Testis (tissue), 3 donors: ENCODE data around the gene TRAPPC10. TPM values are rescaled to one million over a fixed set of nuclear protein-coding genes. Genes with fewer than 3 reads are reported as not detected.

Source experiments
- DNase-seq: peaks from one replicate; pipeline ENCODE4 v3.0.0-alpha.2; 2019
- H3K27ac ChIP-seq, 2 donors: fragments of 200-600 bp; sonication (generic); one replicate each; pipeline ENCODE4 v1.5.1; 2019
- H3K27me3 ChIP-seq: fragments of 200-600 bp; sonication (generic); one replicate; pipeline ENCODE4 v1.5.1; 2019
- H3K36me3 ChIP-seq: fragments of 200-600 bp; sonication (generic); one replicate; pipeline ENCODE4 v1.5.1; 2017; ENCODE audit warnings: low read depth; ENCODE audit errors: missing control alignments
- H3K4me1 ChIP-seq: fragments of 200-600 bp; sonication (generic); one replicate; pipeline ENCODE4 v1.5.1; 2019
- H3K4me3 ChIP-seq, 2 donors: fragments of 200-600 bp; sonication (generic); one replicate each; pipeline ENCODE4 v1.5.1; 2017 to 2019
- H3K9me3 ChIP-seq: fragments of 200-600 bp; sonication (generic); one replicate; pipeline ENCODE4 v1.5.1; 2017
- POLR2A ChIP-seq: fragments of 450-650 bp; IDR thresholded peaks from one replicate; pipeline ENCODE4 v1.6.1; 2017; ENCODE audit warnings: antibody characterized with exemption, mild to moderate bottlenecking, moderate library complexity
- WGBS, 2 donors: methylation state at CpG; one replicate each; pipeline ENCODE4 v1.1.5; 2018; 5-methylcytosine and 5-hydroxymethylcytosine counted together
- intact Hi-C: fragments of 100-400 bp; cut with DNase I; formaldehyde crosslinking; loops from one replicate; pipeline ENCODE4 v1.15.1; 2023; ENCODE audit warnings: low total_unique reads
- polyA plus RNA-seq: library from polyadenylated mRNA; stranded (reverse); fragments of 350-450 nt; fragmentation: Illumina TruSeq; extraction: RNeasy Lipid Tissue Mini Kit (QIAGEN cat#74804); gene quantifications from one replicate; pipeline ENCODE4 v1.2.3, GENCODE V29; 2014; ENCODE audit warnings: low read depth, low replicate concordance; ENCODE audit not compliant: insufficient read depth
- total RNA-seq, 2 donors: library from RNA; depleted of rRNA; stranded (reverse); fragments of >200 nt; gene quantifications; one replicate each; pipeline ENCODE4 v1.2.3, GENCODE V29; 2016
- TF ChIP-seq, protein P1 (sequence below), 3 experiments: fragments of 450-650 bp in 2 of 3; fragments of 200-600 bp in 1 of 3; sonication (generic) in 1 of 3; IDR thresholded peaks; one replicate each; pipeline ENCODE4 v1.5.1; 2016 to 2019; ENCODE audit warnings: antibody characterized with exemption in 3 of 3, mild to moderate bottlenecking in 2 of 3, moderate library complexity in 1 of 3

The TRAPPC10 gene
- total and polyA plus RNA-seq, 3 donors from 2014 or later, result 46.4 to 69.8 (median 58.0) TPM

DNA sequence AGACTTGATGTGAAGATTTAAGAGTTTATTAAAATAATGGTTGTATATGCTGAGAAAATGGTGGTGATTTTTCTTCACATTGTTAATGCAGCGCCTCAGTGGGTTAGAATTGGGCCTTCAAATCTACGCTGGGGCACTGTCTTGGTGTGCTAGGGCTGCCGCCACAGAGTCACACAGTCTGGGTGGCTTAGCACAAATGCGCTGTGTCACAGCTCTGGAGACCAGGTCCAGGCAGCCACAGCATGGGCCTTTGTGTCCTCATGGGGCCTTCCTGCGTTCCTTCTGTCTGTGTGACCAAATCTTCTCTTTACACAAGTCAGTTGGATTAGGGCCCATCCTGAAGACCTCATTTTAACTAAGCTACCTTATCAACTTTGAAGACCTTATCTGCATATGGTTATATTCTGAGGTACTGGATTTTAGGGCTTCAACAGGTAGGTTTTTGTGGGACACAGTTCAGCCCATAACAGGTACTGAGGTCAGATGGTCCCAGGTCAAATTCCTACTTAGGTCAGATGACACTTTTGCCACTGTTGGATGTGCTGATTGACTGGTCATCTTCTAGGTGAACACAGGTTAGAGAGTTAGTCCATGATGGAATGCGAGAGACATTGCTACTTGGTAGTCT, 17.5 kb downstream of the TRAPPC10 start:
- DNase-seq, result no peak
- peaks cover 18% of the 10 kb centered on the region for H3K4me1 ChIP-seq
- no peaks in the 10 kb centered on the region for H3K9me3 ChIP-seq
- H3K4me3 ChIP-seq, result no peak overlapping the region
- intact Hi-C loops, result loop anchor here (10.0 kb wide), 1 partner anchor 45 kb away; no protein-coding TSS in a partner anchor
- TF ChIP-seq POLR2A, result no peak
- TF ChIP-seq, protein P1, sequence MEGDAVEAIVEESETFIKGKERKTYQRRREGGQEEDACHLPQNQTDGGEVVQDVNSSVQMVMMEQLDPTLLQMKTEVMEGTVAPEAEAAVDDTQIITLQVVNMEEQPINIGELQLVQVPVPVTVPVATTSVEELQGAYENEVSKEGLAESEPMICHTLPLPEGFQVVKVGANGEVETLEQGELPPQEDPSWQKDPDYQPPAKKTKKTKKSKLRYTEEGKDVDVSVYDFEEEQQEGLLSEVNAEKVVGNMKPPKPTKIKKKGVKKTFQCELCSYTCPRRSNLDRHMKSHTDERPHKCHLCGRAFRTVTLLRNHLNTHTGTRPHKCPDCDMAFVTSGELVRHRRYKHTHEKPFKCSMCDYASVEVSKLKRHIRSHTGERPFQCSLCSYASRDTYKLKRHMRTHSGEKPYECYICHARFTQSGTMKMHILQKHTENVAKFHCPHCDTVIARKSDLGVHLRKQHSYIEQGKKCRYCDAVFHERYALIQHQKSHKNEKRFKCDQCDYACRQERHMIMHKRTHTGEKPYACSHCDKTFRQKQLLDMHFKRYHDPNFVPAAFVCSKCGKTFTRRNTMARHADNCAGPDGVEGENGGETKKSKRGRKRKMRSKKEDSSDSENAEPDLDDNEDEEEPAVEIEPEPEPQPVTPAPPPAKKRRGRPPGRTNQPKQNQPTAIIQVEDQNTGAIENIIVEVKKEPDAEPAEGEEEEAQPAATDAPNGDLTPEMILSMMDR (IDR thresholded peaks at IDR 0.05), result no peak
- no peaks in the 10 kb centered on the region for H3K36me3 ChIP-seq
- H3K27ac ChIP-seq, result no peak overlapping the region
- 97 to 98% methylated on average over 5 to 6 of the region's 6 CpGs for WGBS, 2 donors
- H3K27me3 ChIP-seq, result no peaks in the 10 kb centered on the region

DNA sequence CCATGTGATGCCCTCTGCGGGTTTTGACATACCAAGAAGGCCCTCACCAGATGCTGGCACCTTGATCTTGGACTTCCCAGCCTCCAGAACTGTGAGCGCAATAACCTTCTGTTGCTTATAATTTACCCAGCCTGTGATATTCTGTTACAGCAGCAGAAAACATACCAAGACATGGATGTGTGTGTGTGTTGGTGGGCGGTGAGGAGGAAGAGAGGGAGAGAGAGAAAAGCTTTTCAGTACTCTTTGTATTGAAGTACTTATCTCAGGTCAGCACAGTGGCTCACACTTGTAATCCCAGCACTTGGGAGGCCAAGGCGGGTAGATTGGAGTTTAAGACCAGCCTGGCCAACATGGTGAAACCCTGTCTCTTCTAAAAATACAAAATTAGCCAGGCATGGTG, 23.1 kb downstream of the TRAPPC10 start:
- no peak for TF ChIP-seq POLR2A
- TF ChIP-seq, protein P1 (IDR thresholded peaks at IDR 0.05), result no peak
- H3K27ac ChIP-seq, result no peak overlapping the region
- DNase-seq, result no peak
- 94 to 98% methylated on average over 4 of the region's 4 CpGs for WGBS, 2 donors
- H3K4me1 ChIP-seq, result no peaks in the 10 kb centered on the region
- no peaks in the 10 kb centered on the region for H3K36me3 ChIP-seq
- no peaks in the 10 kb centered on the region for H3K9me3 ChIP-seq
- no peaks in the 10 kb centered on the region for H3K27me3 ChIP-seq
- no peak overlapping the region for H3K4me3 ChIP-seq
- intact Hi-C loops, result no loop called here

DNA sequence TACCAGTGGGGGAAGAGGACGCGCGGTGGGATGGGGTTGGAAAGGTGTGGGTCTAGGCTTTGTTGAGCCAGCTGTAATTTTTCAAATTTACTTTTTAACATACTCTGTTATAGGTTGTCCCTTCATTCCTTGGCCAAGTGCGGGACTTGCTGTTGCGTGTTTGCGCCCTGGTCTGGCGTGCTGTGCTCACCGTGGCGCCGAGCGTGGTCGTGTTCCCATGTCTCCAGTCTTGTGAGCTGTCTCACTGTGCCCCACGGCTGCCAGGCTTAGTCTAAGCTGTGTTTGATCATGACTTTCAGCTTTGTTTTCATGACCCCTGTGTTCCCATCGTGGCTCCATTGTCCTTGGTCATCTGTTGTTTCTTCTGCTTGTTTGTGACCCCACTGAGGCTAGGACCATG, 26.0 kb downstream of the TRAPPC10 start:
- H3K4me3 ChIP-seq, result no peak overlapping the region
- no peaks in the 10 kb centered on the region for H3K9me3 ChIP-seq
- H3K36me3 ChIP-seq, result no peaks in the 10 kb centered on the region
- no peaks in the 10 kb centered on the region for H3K27me3 ChIP-seq
- H3K27ac ChIP-seq, result no peak overlapping the region
- intact Hi-C loops, result no loop called here
- 95 to 96% methylated on average over 12 to 14 of the region's 14 CpGs for WGBS, 2 donors
- DNase-seq, result no peak
- no peaks in the 10 kb centered on the region for H3K4me1 ChIP-seq
- TF ChIP-seq, protein P1 (IDR thresholded peaks at IDR 0.05), result no peak
- TF ChIP-seq POLR2A, result no peak

DNA sequence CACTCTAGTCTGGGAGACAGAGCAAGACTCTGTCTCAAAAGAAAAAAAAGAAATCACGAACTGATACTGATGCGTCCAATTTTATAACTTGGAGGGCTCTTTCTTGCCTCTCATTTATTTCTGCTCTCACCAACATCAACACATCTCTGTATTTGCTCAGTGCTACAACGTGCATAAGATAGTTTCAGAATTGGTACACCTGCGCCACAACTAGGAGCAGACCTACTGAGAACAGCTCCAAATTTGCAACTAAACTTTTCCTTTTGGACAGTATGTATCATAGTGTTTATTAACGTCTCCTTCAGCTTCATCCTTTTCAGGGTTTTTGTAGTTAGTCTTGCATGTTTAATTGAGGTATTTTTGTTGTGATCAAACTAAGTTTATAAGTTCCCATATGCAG, 27.7 kb downstream of the TRAPPC10 start:
- Histone ChIP-seq H3K4me3 (no peak overlapping the region), H3K4me1 (no peaks in the 10 kb centered on the region), H3K27ac (no peak overlapping the region), H3K9me3 (no peaks in the 10 kb centered on the region), H3K36me3 (no peaks in the 10 kb centered on the region), H3K27me3 (no peaks in the 10 kb centered on the region)
- TF ChIP-seq POLR2A, result no peak
- TF ChIP-seq, protein P1 (IDR thresholded peaks at IDR 0.05), result no peak
- intact Hi-C loops, result no loop called here
- WGBS, 2 donors, result 72 to 83% methylated on average over 5 of the region's 5 CpGs
- DNase-seq, result no peak

DNA sequence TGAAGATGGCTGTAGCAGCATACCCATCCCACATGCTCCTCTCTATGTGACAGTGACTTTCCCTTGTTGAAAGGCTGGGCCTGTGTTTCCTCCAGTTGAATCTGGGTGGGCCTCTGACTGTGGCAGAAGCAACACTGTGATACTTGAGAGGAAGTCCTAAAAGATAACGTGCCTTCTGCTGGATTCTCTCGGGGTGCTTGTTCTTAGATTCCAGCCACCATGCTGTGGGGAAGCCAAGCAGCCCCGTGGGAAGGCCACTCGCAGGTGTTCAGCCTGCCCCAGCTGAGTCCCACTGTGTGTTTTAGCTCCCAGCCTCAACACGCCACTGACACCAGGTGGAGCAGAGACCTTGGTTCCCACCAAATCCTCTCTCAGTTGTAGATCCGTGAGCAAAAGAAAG, 31.5 kb downstream of the TRAPPC10 start:
- no peaks in the 10 kb centered on the region for H3K9me3 ChIP-seq
- H3K27me3 ChIP-seq, result no peaks in the 10 kb centered on the region
- TF ChIP-seq, protein P1 (IDR thresholded peaks at IDR 0.05), result no peak
- no peak for TF ChIP-seq POLR2A
- H3K4me1 ChIP-seq, result no peaks in the 10 kb centered on the region
- WGBS, 2 donors, result 76 to 81% methylated on average over 6 of the region's 6 CpGs
- H3K4me3 ChIP-seq, result no peak overlapping the region
- intact Hi-C loops, result no loop called here
- no peak for DNase-seq
- no peaks in the 10 kb centered on the region for H3K36me3 ChIP-seq
- H3K27ac ChIP-seq, result no peak overlapping the region
